ENCODE measurements around the gene TTBK1.

TTBK1 gene

DNA sequence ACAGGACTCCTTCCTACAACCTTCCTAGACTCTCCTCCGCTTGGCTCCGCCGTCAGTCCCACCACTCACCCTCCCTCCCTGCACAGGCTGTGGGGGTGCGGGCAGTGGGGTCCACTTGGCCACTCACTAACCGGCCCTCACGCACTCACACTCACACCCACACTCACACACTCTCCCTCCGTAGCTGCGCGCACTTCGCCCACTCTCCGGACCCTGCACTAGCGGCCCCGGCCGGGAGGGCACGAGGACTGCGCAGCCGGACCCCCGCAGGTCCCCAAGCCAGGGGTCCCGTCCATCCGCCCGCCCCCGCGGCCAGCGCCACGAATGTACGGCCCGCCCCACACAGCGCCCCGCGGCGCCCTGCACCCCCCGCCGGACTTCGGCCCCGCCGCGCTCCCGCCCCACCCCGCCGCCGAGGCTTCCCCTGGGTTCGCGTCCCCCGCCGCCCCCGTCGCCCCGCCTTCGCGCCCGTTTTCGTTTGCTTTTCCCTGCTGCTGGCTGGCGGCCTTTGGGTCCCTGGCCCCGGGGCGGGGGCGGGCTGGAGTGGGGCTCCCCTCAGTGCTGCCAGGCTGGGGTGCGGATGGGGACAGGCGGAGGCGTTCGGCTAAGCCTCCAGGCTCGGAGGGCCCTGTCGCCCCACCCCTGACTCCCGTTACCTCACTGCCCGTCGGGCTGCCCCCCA lies 31.8 kb downstream of the TTBK1 start:
- DNase-seq (ENCODE audit: low read depth): no peak
- TF ChIP-seq, protein P1, sequence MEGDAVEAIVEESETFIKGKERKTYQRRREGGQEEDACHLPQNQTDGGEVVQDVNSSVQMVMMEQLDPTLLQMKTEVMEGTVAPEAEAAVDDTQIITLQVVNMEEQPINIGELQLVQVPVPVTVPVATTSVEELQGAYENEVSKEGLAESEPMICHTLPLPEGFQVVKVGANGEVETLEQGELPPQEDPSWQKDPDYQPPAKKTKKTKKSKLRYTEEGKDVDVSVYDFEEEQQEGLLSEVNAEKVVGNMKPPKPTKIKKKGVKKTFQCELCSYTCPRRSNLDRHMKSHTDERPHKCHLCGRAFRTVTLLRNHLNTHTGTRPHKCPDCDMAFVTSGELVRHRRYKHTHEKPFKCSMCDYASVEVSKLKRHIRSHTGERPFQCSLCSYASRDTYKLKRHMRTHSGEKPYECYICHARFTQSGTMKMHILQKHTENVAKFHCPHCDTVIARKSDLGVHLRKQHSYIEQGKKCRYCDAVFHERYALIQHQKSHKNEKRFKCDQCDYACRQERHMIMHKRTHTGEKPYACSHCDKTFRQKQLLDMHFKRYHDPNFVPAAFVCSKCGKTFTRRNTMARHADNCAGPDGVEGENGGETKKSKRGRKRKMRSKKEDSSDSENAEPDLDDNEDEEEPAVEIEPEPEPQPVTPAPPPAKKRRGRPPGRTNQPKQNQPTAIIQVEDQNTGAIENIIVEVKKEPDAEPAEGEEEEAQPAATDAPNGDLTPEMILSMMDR (IDR thresholded peaks at IDR 0.05; ENCODE audit: control insufficient read depth, extremely low read depth, insufficient read depth): no peak
- no peak overlapping the region for H3K4me3 ChIP-seq (ENCODE audit: low read depth, low read length)

DNA sequence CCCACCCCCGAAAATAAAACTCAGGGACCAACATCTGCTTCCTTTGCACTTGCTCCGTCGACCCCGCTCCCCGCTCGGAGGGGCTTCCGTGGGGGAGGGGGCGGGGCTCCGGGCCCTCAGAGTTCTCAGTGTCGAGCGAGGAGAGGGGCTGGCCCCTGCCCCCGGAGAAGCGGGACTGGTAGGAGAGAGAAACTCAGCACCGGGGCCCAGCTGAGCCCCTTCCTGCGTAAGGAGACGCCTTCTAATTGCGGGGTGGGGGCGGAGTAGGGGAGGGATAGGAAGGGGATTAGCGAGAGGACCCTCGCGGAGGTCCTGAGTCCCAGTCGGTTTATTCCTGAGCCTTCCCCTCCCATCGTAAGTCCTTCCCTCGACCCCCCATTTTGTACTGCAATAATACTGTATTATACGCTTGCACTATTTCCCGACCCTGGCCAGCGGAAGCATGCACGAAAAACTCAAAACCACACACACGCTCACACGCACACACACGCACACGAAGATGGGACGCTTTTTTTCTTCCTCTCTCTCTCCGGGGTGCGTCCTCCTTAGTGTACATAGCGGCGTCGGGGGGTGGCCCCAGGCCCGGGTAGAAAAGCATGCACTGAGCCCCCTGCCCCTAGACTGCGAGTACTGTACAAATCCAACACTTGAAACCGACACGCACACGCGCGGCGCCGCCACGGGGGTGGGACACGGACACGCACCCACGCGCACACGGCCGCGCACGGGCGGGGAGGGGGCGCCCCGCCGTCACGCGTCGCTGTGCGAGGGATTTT lies 32.7 kb downstream of the TTBK1 start:
- no peak for DNase-seq (ENCODE audit: low read depth)
- H3K4me3 ChIP-seq (ENCODE audit: low read depth, low read length): no peak overlapping the region
- TF ChIP-seq, protein P1 (IDR thresholded peaks at IDR 0.05; ENCODE audit: control insufficient read depth, extremely low read depth, insufficient read depth): no peak

DNA sequence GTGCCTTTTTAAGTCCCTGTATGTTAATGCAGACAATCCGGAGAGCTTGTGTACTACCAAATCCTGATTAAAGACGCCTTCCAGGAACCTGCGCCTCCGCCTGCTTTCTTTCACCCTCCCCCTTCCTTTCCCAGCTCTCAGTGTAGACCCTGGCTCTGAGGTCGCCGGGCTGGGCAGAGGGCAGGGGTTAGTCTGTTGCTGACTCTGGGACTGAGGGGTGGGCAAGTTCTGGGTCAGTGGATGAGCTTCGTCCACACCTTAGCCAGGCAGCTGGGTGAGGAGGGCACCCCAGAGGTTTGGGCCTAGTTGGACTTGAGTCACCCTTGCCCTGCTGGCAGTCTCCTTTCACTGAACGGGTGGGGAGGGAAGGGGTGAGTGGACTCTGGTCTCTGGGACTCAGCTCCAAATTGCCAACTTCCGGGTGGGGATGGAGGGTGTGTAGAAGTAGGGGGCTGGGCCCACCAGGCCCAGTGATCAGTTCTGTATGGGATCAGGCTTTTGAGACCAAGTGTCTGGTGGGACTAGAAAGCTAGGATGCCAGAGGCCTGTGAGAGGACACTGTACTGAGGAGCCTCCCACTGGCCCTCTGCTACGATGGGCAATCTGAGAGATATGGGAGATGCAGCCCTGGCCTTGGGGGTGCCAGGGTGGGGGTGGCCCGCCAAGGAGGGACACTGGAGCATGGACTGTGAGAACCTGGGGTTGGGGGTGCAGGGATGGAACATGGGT lies 33.5 kb downstream of the TTBK1 start:
- no peak overlapping the region for H3K4me3 ChIP-seq (ENCODE audit: low read depth, low read length)
- DNase-seq (ENCODE audit: low read depth): no peak
- TF ChIP-seq, protein P1 (IDR thresholded peaks at IDR 0.05; ENCODE audit: control insufficient read depth, extremely low read depth, insufficient read depth): no peak

DNA sequence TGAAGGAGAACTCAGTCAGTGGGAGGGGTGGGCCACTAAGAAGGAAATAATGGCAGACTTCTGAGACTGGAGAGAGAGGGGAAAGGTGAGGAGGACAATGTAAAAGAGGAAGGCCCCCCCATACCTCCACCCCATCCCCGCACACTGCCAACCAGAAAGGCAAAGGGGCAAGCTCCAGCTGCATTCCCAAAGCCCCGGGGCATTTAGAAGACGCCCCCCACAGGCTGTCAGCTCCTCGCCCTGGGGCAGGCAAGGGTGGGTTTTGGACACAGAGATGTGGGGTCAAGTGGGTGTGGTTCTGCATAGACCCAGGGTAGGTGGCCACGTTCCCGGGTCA lies 34.0 kb downstream of the TTBK1 start:
- no peak for DNase-seq (ENCODE audit: low read depth)
- TF ChIP-seq, protein P1 (IDR thresholded peaks at IDR 0.05; ENCODE audit: control insufficient read depth, extremely low read depth, insufficient read depth): no peak
- no peak overlapping the region for H3K4me3 ChIP-seq (ENCODE audit: low read depth, low read length)

DNA sequence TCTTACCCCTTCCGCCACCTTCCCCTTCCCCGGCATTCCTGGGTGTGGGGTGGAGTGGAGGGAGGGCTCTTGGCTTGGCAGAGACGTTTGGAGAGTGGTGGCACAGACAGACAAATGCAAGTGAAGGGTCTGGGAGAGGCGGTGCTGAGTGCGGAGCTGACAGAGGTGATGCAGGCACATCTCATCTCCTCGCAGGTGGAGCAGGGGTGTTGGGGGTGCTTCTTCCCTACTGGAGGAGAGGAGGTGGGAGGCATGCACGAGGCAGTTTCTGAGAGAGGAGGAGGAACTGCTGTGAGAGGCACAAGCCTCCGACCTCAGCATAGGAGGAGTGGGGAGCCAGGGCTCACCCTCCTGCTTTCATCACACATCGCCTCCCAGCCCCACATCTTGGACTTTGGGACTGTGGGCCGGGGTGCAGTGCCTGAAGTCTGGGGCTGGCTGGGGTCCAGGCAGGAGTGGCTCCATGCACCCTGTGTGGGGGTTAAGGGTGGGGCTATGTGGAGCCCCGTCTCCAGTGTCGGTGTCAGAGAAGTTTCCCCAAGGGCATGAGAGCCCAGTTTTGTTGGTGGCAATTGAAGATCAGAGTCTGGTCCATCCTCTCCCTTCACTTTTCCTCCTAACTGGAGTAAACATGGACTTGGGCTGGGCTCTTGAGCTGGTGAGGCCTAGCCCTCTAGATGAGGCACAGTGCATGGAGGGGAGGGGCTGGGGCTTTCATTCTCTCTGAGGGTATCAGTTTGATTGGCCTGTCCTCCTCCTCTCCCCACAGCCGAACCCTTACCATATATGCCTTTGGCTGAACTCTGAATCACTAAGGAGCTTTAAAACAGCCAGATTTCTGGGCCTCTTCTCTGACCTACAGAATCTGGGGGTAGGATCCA lies 34.6 kb downstream of the TTBK1 start:
- DNase-seq (ENCODE audit: low read depth): no peak
- TF ChIP-seq, protein P1 (IDR thresholded peaks at IDR 0.05; ENCODE audit: control insufficient read depth, extremely low read depth, insufficient read depth): no peak
- no peak overlapping the region for H3K4me3 ChIP-seq (ENCODE audit: low read depth, low read length)

DNA sequence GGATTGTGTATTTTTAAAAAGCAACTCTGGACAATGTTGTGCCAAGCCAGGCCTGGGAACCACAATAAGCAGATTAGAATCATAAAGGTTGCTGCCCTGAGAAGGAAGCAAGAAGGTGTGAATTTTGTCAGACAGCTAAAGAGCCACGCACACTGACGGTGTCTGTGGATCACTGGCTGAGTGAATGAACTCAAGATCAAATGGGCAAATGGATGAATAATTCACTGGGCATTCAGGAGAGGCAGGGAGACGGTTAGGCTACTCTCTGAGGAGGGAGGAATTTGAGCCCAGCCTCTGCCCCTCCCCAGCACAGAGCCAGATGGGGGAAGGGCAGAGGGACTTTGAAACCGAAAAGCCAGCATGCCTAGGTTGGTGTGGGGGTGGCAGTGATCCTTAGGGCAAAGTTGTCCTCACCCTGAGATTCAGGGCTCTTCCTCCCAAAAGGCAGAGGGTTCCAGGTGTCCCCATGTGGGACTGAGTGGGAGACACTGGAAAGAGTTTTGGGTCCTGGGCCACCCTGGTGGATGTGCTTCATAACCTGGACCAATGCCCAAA lies 35.3 kb downstream of the TTBK1 start:
- no peak for DNase-seq (ENCODE audit: low read depth)
- H3K4me3 ChIP-seq (ENCODE audit: low read depth, low read length): no peak overlapping the region
- TF ChIP-seq, protein P1 (IDR thresholded peaks at IDR 0.05; ENCODE audit: control insufficient read depth, extremely low read depth, insufficient read depth): no peak
